Neural crest cell (in vitro differentiated cells): Measurements from ENCODE around the gene PIK3C2A. TPM values are rescaled to one million over a fixed set of nuclear protein-coding genes. Genes with fewer than 3 reads are reported as not detected.

Experiments
- DNase-seq: peaks from one replicate; pipeline ENCODE4 v3.0.0; 2021; ENCODE audit warnings: low read depth, mixed read lengths, low spot score
- H3K27ac Mint-ChIP-seq: one replicate; pipeline ENCODE4 v1.8.0; 2021; ENCODE audit warnings: mild to moderate bottlenecking, mixed read lengths; ENCODE audit not compliant: unreplicated experiment
- H3K27me3 Mint-ChIP-seq: 2 replicates; pipeline ENCODE4 v1.8.0; 2021; ENCODE audit warnings: low read depth, mild to moderate bottlenecking, mixed read lengths
- H3K36me3 Mint-ChIP-seq: 2 replicates; pipeline ENCODE4 v1.8.0; 2021; ENCODE audit warnings: low read depth, mild to moderate bottlenecking, mixed read lengths
- H3K4me1 Mint-ChIP-seq: 2 replicates; pipeline ENCODE4 v1.8.0; 2021; ENCODE audit warnings: mixed read lengths
- H3K4me3 Mint-ChIP-seq: one replicate; pipeline ENCODE4 v1.8.0; 2021; ENCODE audit warnings: mild to moderate bottlenecking, mixed read lengths
- H3K9me3 Mint-ChIP-seq: 2 replicates; pipeline ENCODE4 v1.8.0; 2021; ENCODE audit warnings: mixed read lengths
- CTCF ChIP-seq: fragments of 200-600 bp; sonication (generic); conservative IDR thresholded peaks from 2 replicates; pipeline ENCODE4 v1.5.0; 2021; ENCODE audit warnings: antibody characterized with exemption, mild to moderate bottlenecking
- total RNA-seq: library from RNA; stranded (reverse); gene quantifications from 2 replicates; pipeline ENCODE4 v1.2.1, GENCODE V29; 2021

Gene PIK3C2A
- total RNA-seq, 1 donor from 2014 or later = 76.8 TPM

- no peak for TF ChIP-seq CTCF
- Mint-ChIP-seq H3K4me1 (no peaks in the 10 kb centered on the region), H3K36me3 (peaks cover 14% of the 10 kb centered on the region), H3K27me3 (no peaks in the 10 kb centered on the region), H3K9me3 (no peaks in the 10 kb centered on the region), H3K4me3 (no peak overlapping the region), H3K27ac (no peak overlapping the region)
- no peak for DNase-seq
Observed at GRCh38 chr11:17171916-17172315, 35.9 kb downstream of the PIK3C2A start.

- Mint-ChIP-seq H3K4me3 (no peak overlapping the region), H3K9me3 (no peaks in the 10 kb centered on the region), H3K27me3 (no peaks in the 10 kb centered on the region), H3K4me1 (no peaks in the 10 kb centered on the region), H3K36me3 (peaks cover 14% of the 10 kb centered on the region), H3K27ac (no peak overlapping the region)
- DNase-seq = no peak
- TF ChIP-seq CTCF = no peak
Observed at GRCh38 chr11:17171343-17171742, 36.4 kb downstream of the PIK3C2A start.

GRCh38 chr11:17169876-17170275 lies 37.9 kb downstream of the PIK3C2A start:
- no peaks in the 10 kb centered on the region for H3K9me3 Mint-ChIP-seq
- H3K4me1 Mint-ChIP-seq = peaks cover 5% of the 10 kb centered on the region
- H3K4me3 Mint-ChIP-seq = no peak overlapping the region
- no peak overlapping the region for H3K27ac Mint-ChIP-seq
- TF ChIP-seq CTCF = no peak
- no peaks in the 10 kb centered on the region for H3K27me3 Mint-ChIP-seq
- no peak for DNase-seq
- H3K36me3 Mint-ChIP-seq = peaks cover 14% of the 10 kb centered on the region

GRCh38 chr11:17165247-17165890 lies 42.4 kb downstream of the PIK3C2A start:
- no peak for TF ChIP-seq CTCF
- H3K27ac Mint-ChIP-seq = no peak overlapping the region
- peaks cover 28% of the 10 kb centered on the region for H3K4me1 Mint-ChIP-seq
- no peak for DNase-seq
- H3K9me3 Mint-ChIP-seq = no peaks in the 10 kb centered on the region
- H3K27me3 Mint-ChIP-seq = no peaks in the 10 kb centered on the region
- no peak overlapping the region for H3K4me3 Mint-ChIP-seq
- H3K36me3 Mint-ChIP-seq = peaks cover 6% of the 10 kb centered on the region

GRCh38 chr11:17164361-17165246 lies 43.2 kb downstream of the PIK3C2A start:
- Mint-ChIP-seq H3K27me3 (no peaks in the 10 kb centered on the region), H3K9me3 (no peaks in the 10 kb centered on the region), H3K27ac (no peak overlapping the region), H3K4me3 (no peak overlapping the region), H3K36me3 (peaks cover 8% of the 10 kb centered on the region), H3K4me1 (peaks cover 33% of the 10 kb centered on the region)
- no peak for TF ChIP-seq CTCF
- no peak for DNase-seq
